Activated CD8-positive, alpha-beta T cell treated with anti-CD3 and anti-CD28 coated beads for 36 hours (primary cell): ENCODE results near the gene RAB31. TPM values are rescaled to one million over a fixed set of nuclear protein-coding genes. Genes with fewer than 3 reads are reported as not detected.

Experiments used
- ATAC-seq: fragments of 200-7000 bp; cut with Tn5 transposase; one replicate; pipeline ENCODE4 v1.10.0; 2021; ENCODE audit warnings: mild to moderate bottlenecking, moderate library complexity
- CTCF ChIA-PET: fragments of 350-600 bp; sonication (Branson Sonifier 250); formaldehyde crosslinking; loops from one replicate; lab custom pipeline; 2021; ENCODE audit warnings: antibody characterized with exemption; lab: Charles Lee
- POLR2A ChIA-PET: fragments of 350-600 bp; sonication (Branson Sonifier 250); formaldehyde crosslinking; loops from one replicate; lab custom pipeline; 2021; ENCODE audit warnings: antibody characterized with exemption; lab: Charles Lee
- DNase-seq: peaks from one replicate; pipeline ENCODE4 v3.0.0-alpha.2; 2020
- H3K27ac Mint-ChIP-seq: one replicate; pipeline ENCODE4 v1.8.0; 2021; ENCODE audit warnings: mild to moderate bottlenecking, mixed read lengths
- H3K27me3 Mint-ChIP-seq: one replicate; pipeline ENCODE4 v1.8.0; 2021; ENCODE audit warnings: mixed read lengths
- H3K36me3 Mint-ChIP-seq: one replicate; pipeline ENCODE4 v1.8.0; 2021; ENCODE audit warnings: low read depth, mixed read lengths
- H3K4me1 Mint-ChIP-seq: one replicate; pipeline ENCODE4 v1.8.0; 2021; ENCODE audit warnings: low read depth, mixed read lengths
- H3K4me3 Mint-ChIP-seq: one replicate; pipeline ENCODE4 v1.8.0; 2021; ENCODE audit warnings: mild to moderate bottlenecking, moderate library complexity, mixed read lengths
- H3K9me3 Mint-ChIP-seq: one replicate; pipeline ENCODE4 v1.8.0; 2021; ENCODE audit warnings: mixed read lengths
- intact Hi-C: fragments of 100-400 bp; cut with micrococcal nuclease; formaldehyde crosslinking; loops from one replicate; pipeline ENCODE4 v1.10.0; 2022
- total RNA-seq, 2 experiments: library from RNA; stranded (reverse); gene quantifications; one replicate each; pipeline ENCODE4 v1.2.3, GENCODE V29; 2021
- TF ChIP-seq, protein P1 (sequence below): fragments of 200-600 bp; IDR thresholded peaks from one replicate; pipeline ENCODE4 v1.8.0; 2022; ENCODE audit warnings: antibody characterized with exemption, mild to moderate bottlenecking

RAB31 gene
- total RNA-seq, 2 experiments from 2014 or later, result 0.45 to 0.76 TPM

DNA sequence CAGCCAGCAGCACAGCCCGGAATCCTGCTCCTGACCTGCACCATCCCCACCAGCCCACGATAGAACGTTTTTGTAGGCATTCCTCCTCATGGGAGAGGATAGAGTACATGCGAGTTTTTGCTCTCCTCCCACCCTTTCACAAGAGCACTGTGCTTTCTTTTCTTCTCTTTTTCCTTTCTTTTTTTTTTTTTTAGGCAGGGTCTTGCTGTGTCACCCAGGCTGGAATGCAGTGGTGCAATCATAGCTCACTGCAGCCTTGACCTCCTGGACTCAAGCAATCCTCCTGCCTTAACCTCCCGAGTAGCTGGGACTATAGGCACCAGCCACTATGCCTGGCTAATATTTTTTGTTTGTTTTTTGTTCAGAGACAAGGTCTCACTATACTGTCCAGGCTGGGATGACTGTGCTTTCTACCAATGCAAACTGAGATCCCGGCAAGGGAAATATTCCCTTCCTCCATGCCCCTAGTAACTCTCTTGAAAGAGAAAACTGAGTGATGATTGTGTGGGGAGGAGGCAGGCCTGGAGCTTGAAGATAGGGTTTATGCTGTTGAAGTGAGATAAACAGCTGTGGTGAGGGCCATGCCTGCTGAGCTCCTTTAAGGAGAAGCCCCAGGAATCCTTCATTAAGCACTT is 95.1 kb downstream of the RAB31 start:
- Mint-ChIP-seq H3K27me3 (no peaks in the 10 kb centered on the region), H3K4me3 (no peak overlapping the region), H3K9me3 (no peaks in the 10 kb centered on the region), H3K27ac (no peak overlapping the region), H3K4me1 (no peaks in the 10 kb centered on the region), H3K36me3 (no peaks in the 10 kb centered on the region)
- DNase-seq (no peak), ATAC-seq (no peak)
- TF ChIP-seq, protein P1, sequence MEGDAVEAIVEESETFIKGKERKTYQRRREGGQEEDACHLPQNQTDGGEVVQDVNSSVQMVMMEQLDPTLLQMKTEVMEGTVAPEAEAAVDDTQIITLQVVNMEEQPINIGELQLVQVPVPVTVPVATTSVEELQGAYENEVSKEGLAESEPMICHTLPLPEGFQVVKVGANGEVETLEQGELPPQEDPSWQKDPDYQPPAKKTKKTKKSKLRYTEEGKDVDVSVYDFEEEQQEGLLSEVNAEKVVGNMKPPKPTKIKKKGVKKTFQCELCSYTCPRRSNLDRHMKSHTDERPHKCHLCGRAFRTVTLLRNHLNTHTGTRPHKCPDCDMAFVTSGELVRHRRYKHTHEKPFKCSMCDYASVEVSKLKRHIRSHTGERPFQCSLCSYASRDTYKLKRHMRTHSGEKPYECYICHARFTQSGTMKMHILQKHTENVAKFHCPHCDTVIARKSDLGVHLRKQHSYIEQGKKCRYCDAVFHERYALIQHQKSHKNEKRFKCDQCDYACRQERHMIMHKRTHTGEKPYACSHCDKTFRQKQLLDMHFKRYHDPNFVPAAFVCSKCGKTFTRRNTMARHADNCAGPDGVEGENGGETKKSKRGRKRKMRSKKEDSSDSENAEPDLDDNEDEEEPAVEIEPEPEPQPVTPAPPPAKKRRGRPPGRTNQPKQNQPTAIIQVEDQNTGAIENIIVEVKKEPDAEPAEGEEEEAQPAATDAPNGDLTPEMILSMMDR, result no peak
- CTCF ChIA-PET, result no interaction called here
- POLR2A ChIA-PET, result no interaction called here
- intact Hi-C loops, result no loop called here

- no peak overlapping the region for H3K4me3 Mint-ChIP-seq
- H3K9me3 Mint-ChIP-seq, result no peaks in the 10 kb centered on the region
- TF ChIP-seq, protein P1, result no peak
- POLR2A ChIA-PET, result no interaction called here
- ATAC-seq (no peak), DNase-seq (no peak)
- H3K36me3 Mint-ChIP-seq, result no peaks in the 10 kb centered on the region
- intact Hi-C loops, result no loop called here
- CTCF ChIA-PET, result no interaction called here
- H3K4me1 Mint-ChIP-seq, result no peaks in the 10 kb centered on the region
- no peaks in the 10 kb centered on the region for H3K27me3 Mint-ChIP-seq
- H3K27ac Mint-ChIP-seq, result no peak overlapping the region
Observed at GRCh38 chr18:9803698-9804516, 95.8 kb downstream of the RAB31 start.

DNA sequence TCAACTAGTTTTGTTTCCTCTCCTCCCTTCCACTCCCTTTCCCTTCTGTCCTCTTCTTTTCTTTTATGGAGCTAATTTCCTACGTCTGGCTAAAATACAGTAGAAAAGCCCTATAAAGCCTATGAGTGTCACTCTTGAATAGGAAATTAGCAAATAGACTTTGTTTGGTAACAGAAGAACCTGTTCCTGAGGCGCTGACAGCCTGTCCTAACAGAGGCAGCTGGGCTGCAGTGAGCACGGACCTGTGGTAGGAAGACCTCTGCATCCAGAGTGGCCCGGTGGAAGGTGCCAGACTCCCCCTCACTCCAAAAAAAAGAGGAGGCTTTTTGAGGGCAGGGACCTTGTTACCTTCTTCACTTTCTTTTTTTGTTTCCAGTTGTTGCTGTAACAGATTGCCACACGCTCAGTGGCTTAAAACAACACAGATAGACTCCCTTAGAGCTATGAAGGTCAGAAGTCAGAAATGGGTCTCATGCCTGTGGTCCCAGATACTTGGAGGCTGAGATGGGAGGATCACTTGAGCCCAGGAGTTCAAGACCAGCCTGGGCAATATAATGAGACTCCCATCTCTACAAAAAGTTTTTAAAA is 96.5 kb downstream of the RAB31 start:
- CTCF ChIA-PET, result no interaction called here
- Mint-ChIP-seq H3K4me3 (no peak overlapping the region), H3K36me3 (no peaks in the 10 kb centered on the region), H3K9me3 (no peaks in the 10 kb centered on the region), H3K27me3 (no peaks in the 10 kb centered on the region), H3K27ac (no peak overlapping the region), H3K4me1 (no peaks in the 10 kb centered on the region)
- POLR2A ChIA-PET, result no interaction called here
- ATAC-seq (no peak), DNase-seq (no peak)
- TF ChIP-seq, protein P1, result no peak
- intact Hi-C loops, result no loop called here

DNA sequence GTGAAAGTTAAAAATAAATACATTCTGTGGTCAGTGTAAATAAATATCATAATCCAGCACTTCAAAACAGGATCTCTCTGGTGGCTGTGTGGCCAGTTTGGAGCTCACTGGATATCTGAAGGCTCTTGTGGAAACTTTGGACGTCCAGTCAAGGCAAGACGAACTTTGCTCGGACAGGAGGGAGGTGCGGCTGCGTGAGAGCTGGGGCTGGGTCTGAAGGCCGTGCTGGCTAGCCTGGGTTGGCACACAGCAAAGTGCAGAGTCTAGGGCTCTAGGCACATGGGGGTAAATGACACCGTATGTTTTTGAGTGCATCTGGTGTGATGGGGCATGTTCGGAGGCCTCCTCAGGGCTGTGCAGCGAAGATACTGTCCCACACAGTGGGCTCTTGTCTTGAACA is 98.8 kb downstream of the RAB31 start:
- intact Hi-C loops, result no loop called here
- Mint-ChIP-seq H3K4me3 (no peak overlapping the region), H3K36me3 (no peaks in the 10 kb centered on the region), H3K27me3 (no peaks in the 10 kb centered on the region), H3K27ac (no peak overlapping the region), H3K4me1 (no peaks in the 10 kb centered on the region), H3K9me3 (no peaks in the 10 kb centered on the region)
- TF ChIP-seq, protein P1, result no peak
- POLR2A ChIA-PET, result no interaction called here
- CTCF ChIA-PET, result no interaction called here
- ATAC-seq, result no peak
- no peak for DNase-seq
